Liver (tissue), 9 donors: ENCODE measurements around the gene CKAP5. TPM values are rescaled to one million over a fixed set of nuclear protein-coding genes. Genes with fewer than 3 reads are reported as not detected.

Experiments
- DNase-seq: peaks from one replicate; pipeline ENCODE4 v3.0.0-alpha.2; 2017; ENCODE audit warnings: low spot score
- H3K27ac ChIP-seq, 2 donors: one replicate each; pipeline ENCODE4 v1.7.0; 2013; ENCODE audit warnings: inconsistent platforms in 2 of 2, low read length in 2 of 2, control low read depth in 1 of 2, low read depth in 1 of 2, mild to moderate bottlenecking in 1 of 2
- H3K27me3 ChIP-seq, 4 donors: one replicate each; pipeline versions ENCODE4 v1.6.1 to v1.7.0; 2013; ENCODE audit warnings: low read length in 3 of 4, inconsistent platforms in 1 of 4, mild to moderate bottlenecking in 1 of 4, moderate library complexity in 1 of 4; ENCODE audit not compliant: control insufficient read depth in 4 of 4, insufficient read depth in 4 of 4
- H3K36me3 ChIP-seq, 4 donors: one replicate each; pipeline versions ENCODE4 v1.6.1 to v1.7.0; 2013; ENCODE audit warnings: low read length in 3 of 4, mild to moderate bottlenecking in 3 of 4, low read depth in 1 of 4, moderate library complexity in 1 of 4; ENCODE audit not compliant: control insufficient read depth in 4 of 4, insufficient read depth in 3 of 4
- H3K4me1 ChIP-seq, 4 donors: one replicate each; pipeline versions ENCODE4 v1.6.1 to v1.7.0; 2013; ENCODE audit warnings: low read length in 3 of 4, mild to moderate bottlenecking in 3 of 4, moderate library complexity in 1 of 4; ENCODE audit not compliant: control insufficient read depth in 4 of 4, insufficient read depth in 4 of 4
- H3K4me3 ChIP-seq, 3 donors: one replicate each; pipeline versions ENCODE4 v1.6.1 to v1.7.0; 2013; ENCODE audit warnings: low read length in 3 of 3, control low read depth in 1 of 3, low read depth in 1 of 3, mild to moderate bottlenecking in 1 of 3
- H3K9ac ChIP-seq, 2 donors: one replicate each; pipeline ENCODE4 v1.7.0; 2013; ENCODE audit warnings: low read length in 2 of 2, mild to moderate bottlenecking in 2 of 2, moderate library complexity in 2 of 2, control low read depth in 1 of 2, low read depth in 1 of 2
- H3K9me3 ChIP-seq, 4 donors: one replicate each; pipeline versions ENCODE4 v1.6.1 to v1.7.0; 2013; ENCODE audit warnings: low read length in 3 of 4; ENCODE audit not compliant: control insufficient read depth in 4 of 4
- EGR1 ChIP-seq, 2 donors: IDR thresholded peaks; 2 replicates each; pipeline ENCODE4 v1.6.1; 2016 to 2018; ENCODE audit warnings: antibody characterized with exemption in 2 of 2, low read depth in 2 of 2
- FOXA1 ChIP-seq: IDR thresholded peaks from 2 replicates; pipeline ENCODE4 v1.6.1; 2016; ENCODE audit warnings: antibody characterized with exemption
- FOXA2 ChIP-seq: IDR thresholded peaks from 2 replicates; pipeline ENCODE4 v1.6.1; 2016; ENCODE audit warnings: antibody characterized with exemption
- GABPA ChIP-seq, 2 donors: IDR thresholded peaks in 1 of 2; conservative IDR thresholded peaks in 1 of 2; 2 replicates each; pipeline ENCODE4 v1.6.1; 2016; ENCODE audit warnings: antibody characterized with exemption in 2 of 2, mild to moderate bottlenecking in 1 of 2, moderate library complexity in 1 of 2
- HNF4A ChIP-seq, 2 donors: conservative IDR thresholded peaks; 2 replicates each; pipeline ENCODE4 v1.6.1; 2016; ENCODE audit warnings: antibody characterized with exemption in 2 of 2, mild to moderate bottlenecking in 2 of 2
- HNF4G ChIP-seq: IDR thresholded peaks from 2 replicates; pipeline ENCODE4 v1.6.1; 2016; ENCODE audit warnings: antibody characterized with exemption
- JUND ChIP-seq, 2 donors: IDR thresholded peaks; 2 replicates each; pipeline ENCODE4 v1.6.1; 2016; ENCODE audit warnings: antibody characterized with exemption in 2 of 2
- NR2F2 ChIP-seq: IDR thresholded peaks from 2 replicates; pipeline ENCODE4 v1.6.1; 2016; ENCODE audit warnings: antibody characterized with exemption
- RAD21 ChIP-seq, 2 donors: IDR thresholded peaks; 2 replicates each; pipeline ENCODE4 v1.6.1; 2016; ENCODE audit warnings: antibody characterized with exemption in 2 of 2, mild to moderate bottlenecking in 2 of 2
- RXRA ChIP-seq, 2 donors: IDR thresholded peaks; 2 replicates each; pipeline ENCODE4 v1.6.1; 2017 to 2018; ENCODE audit warnings: antibody characterized with exemption in 2 of 2, mild to moderate bottlenecking in 1 of 2
- SP1 ChIP-seq: IDR thresholded peaks from 2 replicates; pipeline ENCODE4 v1.6.1; 2018; ENCODE audit warnings: antibody characterized with exemption, mild to moderate bottlenecking
- TAF1 ChIP-seq: conservative IDR thresholded peaks from 2 replicates; pipeline ENCODE4 v1.6.1; 2016; ENCODE audit warnings: antibody characterized with exemption, mild to moderate bottlenecking
- YY1 ChIP-seq: IDR thresholded peaks from 2 replicates; pipeline ENCODE4 v1.6.1; 2016; ENCODE audit warnings: antibody characterized with exemption, mild to moderate bottlenecking
- ZBTB33 ChIP-seq: IDR thresholded peaks from 2 replicates; pipeline ENCODE4 v1.6.1; 2016; ENCODE audit warnings: antibody characterized with exemption
- WGBS: extraction: QIAGEN DNeasy Blood & Tissue Kit; methylation state at CpG from one replicate; pipeline ENCODE4 v1.1.7; 2013; 5-methylcytosine and 5-hydroxymethylcytosine counted together
- polyA plus RNA-seq, 2 donors: library from polyadenylated mRNA; stranded (reverse) in 1 of 2; unstranded in 1 of 2; fragments of 200-250 nt in 1 of 2; fragments of >200 nt in 1 of 2; fragmentation: Nextera tagmentation in 1 of 2; extraction: Ambion mirVana in 1 of 2; gene quantifications; one replicate each; pipeline versions ENCODE4 v1.2.1 to v1.2.3, GENCODE V29; 2013 to 2015
- total RNA-seq, 2 donors: library from RNA; depleted of rRNA; stranded (reverse); fragments of >200 nt; gene quantifications; one replicate each; pipeline ENCODE4 v1.2.3, GENCODE V29; 2014
- TF ChIP-seq, protein P1 (sequence below): IDR thresholded peaks from 2 replicates; pipeline ENCODE4 v1.6.1; 2016; ENCODE audit warnings: antibody characterized with exemption, mild to moderate bottlenecking
- TF ChIP-seq, protein P2 (sequence below): IDR thresholded peaks from 2 replicates; pipeline ENCODE4 v1.6.1; 2016; ENCODE audit warnings: antibody characterized with exemption
- TF ChIP-seq, protein P3 (sequence below): IDR thresholded peaks from 2 replicates; pipeline ENCODE4 v1.6.1; 2016; ENCODE audit warnings: antibody characterized with exemption
- TF ChIP-seq, protein P4 (sequence below): fragments of 150-350 bp; IDR thresholded peaks from 2 replicates; pipeline ENCODE4 v1.5.1; 2017; ENCODE audit warnings: improper control_type of control experiment, low read depth, low read length; ENCODE audit not compliant: missing input control
- donor health status: healthy.
- donor health status: healthy.
- donor health status: healthy.
- donor health status: healthy.
- donor health status: healthy.

CKAP5 gene
- total and polyA plus RNA-seq, 4 donors: 6.1 to 70.4 (median 15.4) TPM

DNA sequence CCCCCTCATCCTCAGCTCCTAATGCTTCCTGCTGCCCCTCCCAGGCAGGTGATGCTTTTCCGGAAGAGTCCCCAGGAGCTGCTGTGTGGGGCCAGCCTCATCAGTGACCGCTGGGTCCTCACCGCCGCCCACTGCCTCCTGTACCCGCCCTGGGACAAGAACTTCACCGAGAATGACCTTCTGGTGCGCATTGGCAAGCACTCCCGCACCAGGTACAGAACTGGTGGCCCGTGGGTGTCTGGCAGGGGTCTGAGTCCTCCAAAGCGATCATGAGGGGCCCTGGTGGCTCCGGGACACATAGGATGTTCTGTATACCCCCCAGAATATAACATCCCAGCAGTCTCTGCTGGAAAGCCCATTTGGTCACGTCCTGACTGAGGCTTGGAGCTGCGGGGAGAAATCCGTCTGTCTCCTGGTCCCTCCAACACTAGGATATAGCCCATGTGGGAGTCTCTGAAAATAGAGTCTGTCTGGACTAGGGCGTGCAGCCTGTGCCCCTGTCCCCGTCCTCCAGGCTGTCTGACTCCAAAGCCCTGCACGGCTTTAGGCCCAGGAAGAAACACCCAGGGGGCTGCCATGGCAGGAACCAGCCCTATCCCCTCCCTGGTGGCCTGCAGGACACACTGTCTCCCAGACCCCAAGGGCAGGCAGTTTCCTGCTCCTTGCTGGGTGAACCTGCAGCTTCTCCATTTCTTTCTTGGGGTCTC is 118.0 kb downstream of the CKAP5 start:
- no peak for DNase-seq
- H3K27me3 ChIP-seq: no peaks in the 10 kb centered on the region
- peaks cover 5 to 47% (median 23%) of the 10 kb centered on the region in 4 donors for H3K4me1 ChIP-seq
- H3K9ac ChIP-seq: no peak overlapping the region
- H3K4me3 ChIP-seq: no peak overlapping the region
- no peak overlapping the region for H3K27ac ChIP-seq
- peaks cover 14 to 59% (median 52%) of the 10 kb centered on the region in 4 donors for H3K36me3 ChIP-seq
- no peaks in the 10 kb centered on the region for H3K9me3 ChIP-seq
- 91% methylated on average over 17 of the region's 17 CpGs for WGBS
- TF ChIP-seq, protein P1, sequence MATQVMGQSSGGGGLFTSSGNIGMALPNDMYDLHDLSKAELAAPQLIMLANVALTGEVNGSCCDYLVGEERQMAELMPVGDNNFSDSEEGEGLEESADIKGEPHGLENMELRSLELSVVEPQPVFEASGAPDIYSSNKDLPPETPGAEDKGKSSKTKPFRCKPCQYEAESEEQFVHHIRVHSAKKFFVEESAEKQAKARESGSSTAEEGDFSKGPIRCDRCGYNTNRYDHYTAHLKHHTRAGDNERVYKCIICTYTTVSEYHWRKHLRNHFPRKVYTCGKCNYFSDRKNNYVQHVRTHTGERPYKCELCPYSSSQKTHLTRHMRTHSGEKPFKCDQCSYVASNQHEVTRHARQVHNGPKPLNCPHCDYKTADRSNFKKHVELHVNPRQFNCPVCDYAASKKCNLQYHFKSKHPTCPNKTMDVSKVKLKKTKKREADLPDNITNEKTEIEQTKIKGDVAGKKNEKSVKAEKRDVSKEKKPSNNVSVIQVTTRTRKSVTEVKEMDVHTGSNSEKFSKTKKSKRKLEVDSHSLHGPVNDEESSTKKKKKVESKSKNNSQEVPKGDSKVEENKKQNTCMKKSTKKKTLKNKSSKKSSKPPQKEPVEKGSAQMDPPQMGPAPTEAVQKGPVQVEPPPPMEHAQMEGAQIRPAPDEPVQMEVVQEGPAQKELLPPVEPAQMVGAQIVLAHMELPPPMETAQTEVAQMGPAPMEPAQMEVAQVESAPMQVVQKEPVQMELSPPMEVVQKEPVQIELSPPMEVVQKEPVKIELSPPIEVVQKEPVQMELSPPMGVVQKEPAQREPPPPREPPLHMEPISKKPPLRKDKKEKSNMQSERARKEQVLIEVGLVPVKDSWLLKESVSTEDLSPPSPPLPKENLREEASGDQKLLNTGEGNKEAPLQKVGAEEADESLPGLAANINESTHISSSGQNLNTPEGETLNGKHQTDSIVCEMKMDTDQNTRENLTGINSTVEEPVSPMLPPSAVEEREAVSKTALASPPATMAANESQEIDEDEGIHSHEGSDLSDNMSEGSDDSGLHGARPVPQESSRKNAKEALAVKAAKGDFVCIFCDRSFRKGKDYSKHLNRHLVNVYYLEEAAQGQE: no peak
- TF ChIP-seq HNF4G (no peak), FOXA2 (no peak), RXRA (IDR thresholded peaks at IDR 0.05) (no peak), YY1 (no peak), HNF4A (conservative IDR thresholded peaks at IDR 0.05) (no peak), EGR1 (IDR thresholded peaks at IDR 0.05; ENCODE audit: low read depth in 2 of 2) (no peak), JUND (IDR thresholded peaks at IDR 0.05) (no peak), SP1 (no peak), FOXA1 (no peak), ZBTB33 (no peak), NR2F2 (no peak), RAD21 (IDR thresholded peaks at IDR 0.05) (no peak), TAF1 (no peak), GABPA (IDR thresholded peaks at IDR 0.05 in 1 of 2, conservative IDR thresholded peaks at IDR 0.05 in 1 of 2) (no peak)
- TF ChIP-seq, protein P2, sequence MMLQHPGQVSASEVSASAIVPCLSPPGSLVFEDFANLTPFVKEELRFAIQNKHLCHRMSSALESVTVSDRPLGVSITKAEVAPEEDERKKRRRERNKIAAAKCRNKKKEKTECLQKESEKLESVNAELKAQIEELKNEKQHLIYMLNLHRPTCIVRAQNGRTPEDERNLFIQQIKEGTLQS: no peak
- TF ChIP-seq, protein P3, sequence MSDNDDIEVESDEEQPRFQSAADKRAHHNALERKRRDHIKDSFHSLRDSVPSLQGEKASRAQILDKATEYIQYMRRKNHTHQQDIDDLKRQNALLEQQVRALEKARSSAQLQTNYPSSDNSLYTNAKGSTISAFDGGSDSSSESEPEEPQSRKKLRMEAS: no peak
- TF ChIP-seq, protein P4, sequence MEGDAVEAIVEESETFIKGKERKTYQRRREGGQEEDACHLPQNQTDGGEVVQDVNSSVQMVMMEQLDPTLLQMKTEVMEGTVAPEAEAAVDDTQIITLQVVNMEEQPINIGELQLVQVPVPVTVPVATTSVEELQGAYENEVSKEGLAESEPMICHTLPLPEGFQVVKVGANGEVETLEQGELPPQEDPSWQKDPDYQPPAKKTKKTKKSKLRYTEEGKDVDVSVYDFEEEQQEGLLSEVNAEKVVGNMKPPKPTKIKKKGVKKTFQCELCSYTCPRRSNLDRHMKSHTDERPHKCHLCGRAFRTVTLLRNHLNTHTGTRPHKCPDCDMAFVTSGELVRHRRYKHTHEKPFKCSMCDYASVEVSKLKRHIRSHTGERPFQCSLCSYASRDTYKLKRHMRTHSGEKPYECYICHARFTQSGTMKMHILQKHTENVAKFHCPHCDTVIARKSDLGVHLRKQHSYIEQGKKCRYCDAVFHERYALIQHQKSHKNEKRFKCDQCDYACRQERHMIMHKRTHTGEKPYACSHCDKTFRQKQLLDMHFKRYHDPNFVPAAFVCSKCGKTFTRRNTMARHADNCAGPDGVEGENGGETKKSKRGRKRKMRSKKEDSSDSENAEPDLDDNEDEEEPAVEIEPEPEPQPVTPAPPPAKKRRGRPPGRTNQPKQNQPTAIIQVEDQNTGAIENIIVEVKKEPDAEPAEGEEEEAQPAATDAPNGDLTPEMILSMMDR: no peak
